Measurements from ENCODE around the gene SKAP1. TPM values are rescaled to one million over a fixed set of nuclear protein-coding genes. Genes with fewer than 3 reads are reported as not detected.

Gene SKAP1
- total and polyA plus RNA-seq, 2 of the 13 experiments (the other 11 are each of a cell fraction or from before 2014, with no cell fraction given), result 0.21 TPM; not detected in 1

- ChIA-PET POLR2A (no interaction called here), CTCF (ENCODE audit: low intra/inter-chr PET ratio, low total read pairs) (no interaction called here)
- H3K27me3 ChIP-seq (ENCODE audit: control insufficient read depth in 1 of 2, insufficient read depth in 2 of 2, low read length in 2 of 2), result no peaks in the 10 kb centered on the region
- no peak overlapping the region for H3K9ac ChIP-seq (ENCODE audit: insufficient read depth, low read depth, low read length)
- FAIRE-seq, result no peak
- H3K79me2 ChIP-seq (ENCODE audit: insufficient read depth, low read length), result no peaks in the 10 kb centered on the region
- intact Hi-C loops (cut with micrococcal nuclease; ENCODE audit: unreplicated experiment), result no loop called here
- DNase-seq (ENCODE audit: low spot score), result no peak
- no TSS peak for BruUV-seq (replicated peaks)
- no peak for ATAC-seq
- H3K9me3 ChIP-seq (ENCODE audit: low read length), result no peaks in the 10 kb centered on the region
- in situ Hi-C loops (cut with HindIII; ENCODE audit: extremely low pct_ligation_motif_present, low pct_unique_long_range_greater_than_20kb), result loop anchor here (5.0 kb wide), 1 partner anchor 50 kb away; no protein-coding TSS in a partner anchor
- no peak overlapping the region for H3K27ac ChIP-seq (ENCODE audit: extremely low read length, insufficient read depth, low read length)
- no peaks in the 10 kb centered on the region for H4K20me1 ChIP-seq (ENCODE audit: insufficient read depth, low read length)
- H3K4me2 ChIP-seq (ENCODE audit: low read depth, low read length), result no peak overlapping the region
- no peak overlapping the region for H2AFZ ChIP-seq (ENCODE audit: low read length)
- H3K4me3 ChIP-seq (replicated peaks in 1 of 3; ENCODE audit: insufficient read depth in 1 of 3, low read depth in 2 of 3, low read length in 3 of 3), result no peak overlapping the region
- no peaks in the 10 kb centered on the region for H3K36me3 ChIP-seq (replicated peaks in 1 of 2; ENCODE audit: control insufficient read depth in 1 of 2, insufficient read depth in 2 of 2, low read length in 2 of 2)
- TF ChIP-seq CENPT (CRISPR knock-in tag; IDR thresholded peaks at IDR 0.05; ENCODE audit: low read depth) (no peak), NFRKB (IDR thresholded peaks at IDR 0.05) (no peak), ZBTB1 (CRISPR knock-in tag; IDR thresholded peaks at IDR 0.05; ENCODE audit: borderline replicate concordance) (no peak), RCOR2 (CRISPR knock-in tag; IDR thresholded peaks at IDR 0.05) (no peak), SP1 (IDR thresholded peaks at IDR 0.05) (no peak), SP1 (CRISPR knock-in tag; IDR thresholded peaks at IDR 0.05) (no peak), ZNF207 (IDR thresholded peaks at IDR 0.05; ENCODE audit: borderline replicate concordance) (no peak), ESRRA (CRISPR knock-in tag; IDR thresholded peaks at IDR 0.05; ENCODE audit: low read depth) (no peak), HCFC1 (IDR thresholded peaks at IDR 0.05; ENCODE audit: low read depth, low read length) (no peak)
- H3K4me1 ChIP-seq (ENCODE audit: insufficient read depth, low read length), result no peaks in the 10 kb centered on the region
These were observed 108.0 kb downstream of the SKAP1 start for GRCh38 chr17:48322060-48322459.

GRCh38 chr17:48317732-48318131 lies 112.3 kb downstream of the SKAP1 start:
- in situ Hi-C loops (cut with HindIII; ENCODE audit: extremely low pct_ligation_motif_present, low pct_unique_long_range_greater_than_20kb), result no loop called here
- H3K9me3 ChIP-seq (ENCODE audit: low read length), result no peaks in the 10 kb centered on the region
- no peaks in the 10 kb centered on the region for H3K4me1 ChIP-seq (ENCODE audit: insufficient read depth, low read length)
- H2AFZ ChIP-seq (ENCODE audit: low read length), result no peak overlapping the region
- no peak overlapping the region for H3K4me3 ChIP-seq (replicated peaks in 1 of 3; ENCODE audit: insufficient read depth in 1 of 3, low read depth in 2 of 3, low read length in 3 of 3)
- no TSS peak for BruUV-seq (replicated peaks)
- no peak overlapping the region for H3K27ac ChIP-seq (ENCODE audit: extremely low read length, insufficient read depth, low read length)
- WGBS (ENCODE audit: low lambda C conversion rate), result 57% methylated on average over 1 of the region's 1 CpG
- POLR2A ChIA-PET, result no interaction called here
- ATAC-seq (no peak), FAIRE-seq (no peak), DNase-seq (ENCODE audit: low spot score) (no peak)
- intact Hi-C loops (cut with micrococcal nuclease; ENCODE audit: unreplicated experiment), result no loop called here
- H3K36me3 ChIP-seq (replicated peaks in 1 of 2; ENCODE audit: control insufficient read depth in 1 of 2, insufficient read depth in 2 of 2, low read length in 2 of 2), result no peaks in the 10 kb centered on the region
- no peak for TF ChIP-seq ZMAT3 (CRISPR knock-in tag; conservative IDR thresholded peaks at IDR 0.05)
- H3K9ac ChIP-seq (ENCODE audit: insufficient read depth, low read depth, low read length), result no peak overlapping the region
- H3K27me3 ChIP-seq (ENCODE audit: control insufficient read depth in 1 of 2, insufficient read depth in 2 of 2, low read length in 2 of 2), result no peaks in the 10 kb centered on the region
- CTCF ChIA-PET (ENCODE audit: low intra/inter-chr PET ratio, low total read pairs), result no interaction called here
- no peak overlapping the region for H3K4me2 ChIP-seq (ENCODE audit: low read depth, low read length)
- no peaks in the 10 kb centered on the region for H4K20me1 ChIP-seq (ENCODE audit: insufficient read depth, low read length)
- H3K79me2 ChIP-seq (ENCODE audit: insufficient read depth, low read length), result no peaks in the 10 kb centered on the region

All from HepG2 (cell line).